NOMO-1 (cell line): ENCODE measurements around the gene DNAL4.
A peak's percentile ranks its signal among the peaks of the same experiment; 100 is the strongest.

Experiments used
- DNase-seq, 2 experiments: peaks; one replicate each; lab custom pipeline; 2025; ENCODE audit not compliant: unreplicated experiment in 2 of 2; lab: John Stamatoyannopoulos, UW

DNAL4 gene

GRCh38 chr22:38741576-38741975 is 52.4 kb downstream of the DNAL4 start:
- no peak for DNase-seq

GRCh38 chr22:38741166-38741565 is 52.8 kb downstream of the DNAL4 start:
- no peak for DNase-seq

GRCh38 chr22:38740754-38741153 is 53.2 kb downstream of the DNAL4 start:
- no peak for DNase-seq

GRCh38 chr22:38740116-38740723 is 53.7 kb downstream of the DNAL4 start:
- no peak for DNase-seq

- DNase-seq: no peak
Measured at GRCh38 chr22:38739300-38740055, 54.5 kb downstream of the DNAL4 start.

GRCh38 chr22:38738475-38739070 is 55.4 kb downstream of the DNAL4 start:
- no peak for DNase-seq

GRCh38 chr22:38737302-38738060 is 56.5 kb downstream of the DNAL4 start:
- no peak for DNase-seq

- no peak for DNase-seq
Measured at GRCh38 chr22:38736257-38736570, 57.7 kb downstream of the DNAL4 start.

- no peak for DNase-seq
Measured at GRCh38 chr22:38735465-38736256, 58.3 kb downstream of the DNAL4 start.

- DNase-seq: no peak
Measured at GRCh38 chr22:38735126-38735464, 58.8 kb downstream of the DNAL4 start.

GRCh38 chr22:38734421-38735100 is 59.4 kb downstream of the DNAL4 start:
- no peak for DNase-seq

GRCh38 chr22:38733724-38734381 is 60.1 kb downstream of the DNAL4 start:
- no peak for DNase-seq

- DNase-seq: peak in 1 of 2 experiments; percentile 12
Measured at GRCh38 chr22:38733329-38733723, 60.6 kb downstream of the DNAL4 start.

GRCh38 chr22:38732251-38732815 is 61.6 kb downstream of the DNAL4 start:
- no peak for DNase-seq

- no peak for DNase-seq
Measured at GRCh38 chr22:38731703-38732161, 62.2 kb downstream of the DNAL4 start.

- no peak for DNase-seq
Measured at GRCh38 chr22:38730411-38730871, 63.5 kb downstream of the DNAL4 start.

- DNase-seq: no peak
Measured at GRCh38 chr22:38729946-38730345, 64.0 kb downstream of the DNAL4 start.

GRCh38 chr22:38728871-38729796 is 64.8 kb downstream of the DNAL4 start:
- no peak for DNase-seq
